Left ventricle myocardium inferior (tissue), 1 donor: Measurements from ENCODE around the gene RNGTT. TPM values are rescaled to one million over a fixed set of nuclear protein-coding genes. Genes with fewer than 3 reads are reported as not detected.
"Not testable (repeated sequence)": the region's sequence is repeated elsewhere in the genome, so short reads cannot be mapped to it uniquely, and the experiment has no call there.

ENCODE experiments used
- DNase-seq: peaks from one replicate; pipeline ENCODE4 v3.0.0-alpha.2; 2020
- H3K27ac ChIP-seq: fragments of 200-600 bp; replicated peaks from 2 replicates; pipeline ENCODE4 v1.8.0; 2021
- H3K27me3 ChIP-seq: fragments of 200-600 bp; 2 replicates; pipeline ENCODE4 v1.8.0; 2021; ENCODE audit warnings: low read depth
- H3K36me3 ChIP-seq: fragments of 200-600 bp; 2 replicates; pipeline ENCODE4 v1.8.0; 2021
- H3K4me1 ChIP-seq: fragments of 200-600 bp; 2 replicates; pipeline ENCODE4 v1.8.0; 2021
- H3K4me3 ChIP-seq: fragments of 200-600 bp; 2 replicates; pipeline ENCODE4 v1.8.0; 2021; ENCODE audit warnings: mild to moderate bottlenecking, moderate library complexity
- H3K9me3 ChIP-seq: fragments of 200-600 bp; replicated peaks from 2 replicates; pipeline ENCODE4 v1.8.0; 2021
- CTCF ChIP-seq: fragments of 200-600 bp; IDR thresholded peaks from 2 replicates; pipeline ENCODE4 v1.8.0; 2021; ENCODE audit warnings: antibody characterized with exemption, mild to moderate bottlenecking, borderline replicate concordance
- intact Hi-C: fragments of 100-400 bp; cut with micrococcal nuclease; formaldehyde crosslinking; loops from one replicate; pipeline ENCODE4 v1.11.0; 2022
- total RNA-seq: library from RNA; stranded (reverse); fragmentation: NEBNext Ultra II Directional; extraction: Animal tissue kit (Norgen Biotek cat#: 25700); gene quantifications from one replicate; pipeline ENCODE4 v1.2.1, GENCODE V29; 2021
- donor health status: DM: no; HTN: yes; CAD: no; lungs with severe emphysema.

RNGTT gene
- total RNA-seq, 1 donor from 2014 or later: 9.1 TPM

GRCh38 chr6:88741939-88742338 is 221.5 kb downstream of the RNGTT start:
- no peaks in the 10 kb centered on the region for H3K9me3 ChIP-seq
- no peaks in the 10 kb centered on the region for H3K4me1 ChIP-seq
- DNase-seq: no peak
- H3K4me3 ChIP-seq: no peak overlapping the region
- H3K27me3 ChIP-seq: no peaks in the 10 kb centered on the region
- TF ChIP-seq CTCF: no peak
- no peak overlapping the region for H3K27ac ChIP-seq
- H3K36me3 ChIP-seq: no peaks in the 10 kb centered on the region
- intact Hi-C loops: no loop called here

- TF ChIP-seq CTCF: no peak
- H3K27me3 ChIP-seq: no peaks in the 10 kb centered on the region
- intact Hi-C loops: no loop called here
- no peaks in the 10 kb centered on the region for H3K9me3 ChIP-seq
- no peak overlapping the region for H3K27ac ChIP-seq
- no peaks in the 10 kb centered on the region for H3K36me3 ChIP-seq
- no peak for DNase-seq
- H3K4me1 ChIP-seq: no peaks in the 10 kb centered on the region
- H3K4me3 ChIP-seq: no peak overlapping the region
Observed at GRCh38 chr6:88741071-88741470, 222.3 kb downstream of the RNGTT start.

- H3K27ac ChIP-seq: no peak overlapping the region
- no peak for DNase-seq
- intact Hi-C loops: no loop called here
Observed at GRCh38 chr6:88734544-88734943, 228.9 kb downstream of the RNGTT start.

GRCh38 chr6:88730611-88731011 is 232.8 kb downstream of the RNGTT start:
- intact Hi-C loops: no loop called here
- no peak for DNase-seq

More at GRCh38 chr6:88734544-88734943, 228.9 kb downstream of the RNGTT start:
- no peaks in the 10 kb centered on the region for H3K9me3 ChIP-seq
- TF ChIP-seq CTCF: no peak
- H3K27me3 ChIP-seq: no peaks in the 10 kb centered on the region
- no peaks in the 10 kb centered on the region for H3K36me3 ChIP-seq
- peaks cover 7% of the 10 kb centered on the region for H3K4me1 ChIP-seq
- H3K4me3 ChIP-seq: no peak overlapping the region

GRCh38 chr6:88728756-88729155 is 234.7 kb downstream of the RNGTT start:
- intact Hi-C loops: no loop called here
- H3K27ac ChIP-seq: no peak overlapping the region
- peaks cover 7% of the 10 kb centered on the region for H3K4me1 ChIP-seq
- H3K4me3 ChIP-seq: no peak overlapping the region
- no peaks in the 10 kb centered on the region for H3K9me3 ChIP-seq
- no peak for DNase-seq
- no peaks in the 10 kb centered on the region for H3K27me3 ChIP-seq
- no peaks in the 10 kb centered on the region for H3K36me3 ChIP-seq
- no peak for TF ChIP-seq CTCF

More at GRCh38 chr6:88730611-88731011, 232.8 kb downstream of the RNGTT start:
- H3K4me1 ChIP-seq: peaks cover 7% of the 10 kb centered on the region
- no peaks in the 10 kb centered on the region for H3K9me3 ChIP-seq
- H3K36me3 ChIP-seq: no peaks in the 10 kb centered on the region
- no peak overlapping the region for H3K27ac ChIP-seq
- no peak overlapping the region for H3K4me3 ChIP-seq
- no peaks in the 10 kb centered on the region for H3K27me3 ChIP-seq
- no peak for TF ChIP-seq CTCF

- DNase-seq, H3K4me3 ChIP-seq, intact Hi-C loops, H3K4me1 ChIP-seq, H3K27me3 ChIP-seq, H3K27ac ChIP-seq, H3K9me3 ChIP-seq, H3K36me3 ChIP-seq: not testable (repeated sequence)
Observed at GRCh38 chr6:88726409-88726808, 237.0 kb downstream of the RNGTT start.
